ENCODE data around the gene CLSTN1.
"Not testable (repeated sequence)": the region's sequence is repeated elsewhere in the genome, so short reads cannot be mapped to it uniquely, and the experiment has no call there.

CLSTN1 gene

GRCh38 chr1:9717193-9718005 is 106.4 kb downstream of the CLSTN1 start:
- peak in 1 of 2 donors; percentile 80 for DNase-seq (ENCODE audit: low read depth in 1 of 2, low spot score in 1 of 2)

GRCh38 chr1:9716404-9717192 is 107.2 kb downstream of the CLSTN1 start:
- no peak for DNase-seq (ENCODE audit: low read depth in 1 of 2, low spot score in 1 of 2)

GRCh38 chr1:9715536-9716226 is 108.1 kb downstream of the CLSTN1 start:
- DNase-seq (ENCODE audit: low read depth in 1 of 2, low spot score in 1 of 2), result no peak

- DNase-seq (ENCODE audit: low read depth in 1 of 2, low spot score in 1 of 2), result no peak
Observed at GRCh38 chr1:9714257-9714718, 109.5 kb downstream of the CLSTN1 start.

- DNase-seq (ENCODE audit: low read depth in 1 of 2, low spot score in 1 of 2), result not testable (repeated sequence)
Observed at GRCh38 chr1:9712767-9713166, 111.0 kb downstream of the CLSTN1 start.

GRCh38 chr1:9711466-9712020 is 112.2 kb downstream of the CLSTN1 start:
- no peak for DNase-seq (ENCODE audit: low read depth in 1 of 2, low spot score in 1 of 2)

- DNase-seq (ENCODE audit: low read depth in 1 of 2, low spot score in 1 of 2), result no peak
Observed at GRCh38 chr1:9710037-9710436, 113.7 kb downstream of the CLSTN1 start.

- DNase-seq (ENCODE audit: low read depth in 1 of 2, low spot score in 1 of 2), result no peak
Observed at GRCh38 chr1:9706178-9706577, 117.6 kb downstream of the CLSTN1 start.

- DNase-seq (ENCODE audit: low read depth in 1 of 2, low spot score in 1 of 2), result no peak
Observed at GRCh38 chr1:9705337-9706093, 118.2 kb downstream of the CLSTN1 start.

- DNase-seq (ENCODE audit: low read depth in 1 of 2, low spot score in 1 of 2), result no peak
Observed at GRCh38 chr1:9703681-9704080, 120.1 kb downstream of the CLSTN1 start.

- no peak for DNase-seq (ENCODE audit: low read depth in 1 of 2, low spot score in 1 of 2)
Observed at GRCh38 chr1:9703165-9703509, 120.6 kb downstream of the CLSTN1 start.

- DNase-seq (ENCODE audit: low read depth in 1 of 2, low spot score in 1 of 2), result no peak
Observed at GRCh38 chr1:9701665-9702064, 122.1 kb downstream of the CLSTN1 start.

- DNase-seq (ENCODE audit: low read depth in 1 of 2, low spot score in 1 of 2), result no peak
Observed at GRCh38 chr1:9700340-9700739, 123.4 kb downstream of the CLSTN1 start.

GRCh38 chr1:9699361-9699760 is 124.4 kb downstream of the CLSTN1 start:
- DNase-seq (ENCODE audit: low read depth in 1 of 2, low spot score in 1 of 2), result no peak

GRCh38 chr1:9696793-9697192 is 127.0 kb downstream of the CLSTN1 start:
- DNase-seq (ENCODE audit: low read depth in 1 of 2, low spot score in 1 of 2), result no peak

GRCh38 chr1:9691691-9692090 is 132.1 kb downstream of the CLSTN1 start:
- no peak for DNase-seq (ENCODE audit: low read depth in 1 of 2, low spot score in 1 of 2)

- no peak for DNase-seq (ENCODE audit: low read depth in 1 of 2, low spot score in 1 of 2)
Observed at GRCh38 chr1:9691108-9691445, 132.7 kb downstream of the CLSTN1 start.

GRCh38 chr1:9690440-9691107 is 133.2 kb downstream of the CLSTN1 start:
- DNase-seq (ENCODE audit: low read depth in 1 of 2, low spot score in 1 of 2), result no peak

- DNase-seq (ENCODE audit: low read depth in 1 of 2, low spot score in 1 of 2), result no peak
Observed at GRCh38 chr1:9689971-9690381, 133.8 kb downstream of the CLSTN1 start.

GRCh38 chr1:9689011-9689706 is 134.6 kb downstream of the CLSTN1 start:
- peak; percentile 63 to 70 for DNase-seq (ENCODE audit: low read depth in 1 of 2, low spot score in 1 of 2)

Data from activated CD4-positive, alpha-beta T cell treated with anti-CD3 and anti-CD28 coated beads, Interleukin-2, amount 50 U/mL, for 24 hours (primary cell).